HG03521 (cell line): Measurements from ENCODE around the gene PRPF38B.
"Not testable (repeated sequence)": the region's sequence is repeated elsewhere in the genome, so short reads cannot be mapped to it uniquely, and the experiment has no call there.

ENCODE experiments used
- ATAC-seq: cut with Tn5 transposase; IDR thresholded peaks from one replicate; pipeline ENCODE4 v1.9.1; 2021; ENCODE audit warnings: mild to moderate bottlenecking, moderate library complexity; ENCODE audit not compliant: unreplicated experiment

The PRPF38B gene, protein sequence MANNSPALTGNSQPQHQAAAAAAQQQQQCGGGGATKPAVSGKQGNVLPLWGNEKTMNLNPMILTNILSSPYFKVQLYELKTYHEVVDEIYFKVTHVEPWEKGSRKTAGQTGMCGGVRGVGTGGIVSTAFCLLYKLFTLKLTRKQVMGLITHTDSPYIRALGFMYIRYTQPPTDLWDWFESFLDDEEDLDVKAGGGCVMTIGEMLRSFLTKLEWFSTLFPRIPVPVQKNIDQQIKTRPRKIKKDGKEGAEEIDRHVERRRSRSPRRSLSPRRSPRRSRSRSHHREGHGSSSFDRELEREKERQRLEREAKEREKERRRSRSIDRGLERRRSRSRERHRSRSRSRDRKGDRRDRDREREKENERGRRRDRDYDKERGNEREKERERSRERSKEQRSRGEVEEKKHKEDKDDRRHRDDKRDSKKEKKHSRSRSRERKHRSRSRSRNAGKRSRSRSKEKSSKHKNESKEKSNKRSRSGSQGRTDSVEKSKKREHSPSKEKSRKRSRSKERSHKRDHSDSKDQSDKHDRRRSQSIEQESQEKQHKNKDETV

DNA sequence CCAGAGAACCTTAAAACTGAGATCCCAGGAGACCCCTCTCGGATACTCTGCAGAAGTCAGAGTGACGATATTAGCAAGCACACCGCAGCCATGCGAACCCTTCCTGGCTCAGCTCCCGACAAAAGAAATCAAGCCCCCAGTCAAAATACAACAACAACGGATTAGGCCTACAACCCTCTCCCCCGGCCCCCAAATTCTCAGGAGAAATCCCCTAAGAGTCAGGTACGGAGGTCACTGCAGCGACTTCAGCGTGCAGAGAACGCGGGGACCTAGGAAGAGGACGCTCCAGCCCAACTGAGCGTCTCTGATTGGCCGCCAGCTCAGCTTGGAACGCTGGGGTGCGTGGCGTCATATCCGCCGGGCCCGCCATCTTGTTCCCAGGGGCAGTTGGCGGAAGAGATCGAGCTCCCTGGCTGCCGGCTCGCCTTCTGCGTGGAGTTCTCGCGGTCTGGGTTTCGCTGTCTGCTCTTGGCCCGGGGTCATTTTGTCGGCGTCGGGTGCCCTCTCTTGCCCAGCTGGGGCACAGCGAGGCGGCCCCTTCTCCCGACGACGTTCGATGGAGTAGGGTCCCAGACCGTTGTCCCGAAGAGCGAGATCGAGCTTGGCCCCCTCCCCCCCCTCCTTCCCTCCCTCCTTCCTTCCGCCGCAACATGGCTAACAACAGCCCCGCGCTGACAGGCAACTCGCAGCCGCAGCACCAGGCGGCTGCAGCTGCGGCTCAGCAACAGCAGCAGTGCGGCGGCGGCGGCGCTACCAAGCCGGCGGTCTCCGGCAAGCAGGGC, at the start of gene PRPF38B:
Gene PRPF38B, plus strand, starts transcription at position 369 of the 782 bp plus-strand sequence. Its CDS starts 282 bp downstream, at position 651.
- peak; percentile 89 for ATAC-seq

DNA sequence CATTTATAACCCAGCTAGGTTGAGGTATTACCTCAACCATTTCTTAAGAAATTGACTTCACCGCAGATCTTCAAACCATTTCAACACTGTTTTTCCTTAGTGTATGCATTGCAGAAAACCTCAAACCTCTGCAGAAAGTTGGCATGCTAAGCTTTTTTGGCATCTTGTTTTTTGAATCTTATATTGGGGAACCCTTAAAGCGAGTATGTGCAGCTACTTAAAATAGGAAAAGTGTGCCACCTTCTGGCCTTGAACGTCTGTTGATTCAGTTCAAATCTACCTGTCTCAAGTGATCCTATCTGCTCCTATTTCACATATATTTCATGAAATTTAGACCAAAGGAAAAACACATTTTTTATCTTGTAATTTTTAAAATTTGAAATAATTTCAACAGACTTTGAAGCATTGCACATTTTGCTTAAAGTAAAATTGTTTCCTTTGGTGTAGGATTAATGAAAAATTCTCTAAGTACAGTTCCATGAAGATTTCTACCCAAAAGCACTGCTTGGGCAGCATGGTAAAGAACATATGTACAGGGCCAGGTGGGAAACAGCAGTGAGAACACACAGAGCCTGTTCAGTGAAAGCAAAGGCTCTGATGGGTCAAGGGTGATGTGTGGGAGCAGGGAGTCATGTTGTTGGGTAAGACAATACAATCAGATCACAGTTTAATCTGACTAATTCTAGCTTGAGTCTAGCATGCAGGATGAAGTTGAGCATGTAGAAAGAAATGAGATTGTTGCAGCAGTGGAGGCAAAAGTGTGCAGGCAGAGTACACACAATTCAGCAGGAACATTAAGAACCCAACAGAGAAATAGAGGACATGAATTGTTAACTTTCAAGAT, 48.4 kb upstream of the PRPF38B start:
- ATAC-seq = no peak

DNA sequence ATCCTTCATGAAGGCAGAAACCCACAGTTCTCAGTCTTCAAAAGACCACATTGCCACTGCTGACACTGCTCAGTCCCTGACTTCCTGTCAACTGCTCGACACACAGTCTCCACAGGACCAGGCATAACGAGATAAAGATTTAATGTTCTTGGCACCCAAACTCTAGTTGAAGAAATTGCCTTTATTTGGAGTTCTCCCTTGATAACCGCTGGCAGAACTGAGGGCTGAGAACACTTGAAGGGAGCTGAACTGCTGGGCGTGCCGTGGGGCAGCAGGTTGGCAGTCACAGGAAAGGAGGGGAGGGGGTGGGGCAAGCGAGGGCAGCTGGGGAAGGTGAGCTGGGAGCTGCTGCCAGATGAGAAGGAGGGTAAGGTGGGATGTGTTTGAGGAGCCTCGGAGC, 47.1 kb upstream of the PRPF38B start:
- no peak for ATAC-seq

DNA sequence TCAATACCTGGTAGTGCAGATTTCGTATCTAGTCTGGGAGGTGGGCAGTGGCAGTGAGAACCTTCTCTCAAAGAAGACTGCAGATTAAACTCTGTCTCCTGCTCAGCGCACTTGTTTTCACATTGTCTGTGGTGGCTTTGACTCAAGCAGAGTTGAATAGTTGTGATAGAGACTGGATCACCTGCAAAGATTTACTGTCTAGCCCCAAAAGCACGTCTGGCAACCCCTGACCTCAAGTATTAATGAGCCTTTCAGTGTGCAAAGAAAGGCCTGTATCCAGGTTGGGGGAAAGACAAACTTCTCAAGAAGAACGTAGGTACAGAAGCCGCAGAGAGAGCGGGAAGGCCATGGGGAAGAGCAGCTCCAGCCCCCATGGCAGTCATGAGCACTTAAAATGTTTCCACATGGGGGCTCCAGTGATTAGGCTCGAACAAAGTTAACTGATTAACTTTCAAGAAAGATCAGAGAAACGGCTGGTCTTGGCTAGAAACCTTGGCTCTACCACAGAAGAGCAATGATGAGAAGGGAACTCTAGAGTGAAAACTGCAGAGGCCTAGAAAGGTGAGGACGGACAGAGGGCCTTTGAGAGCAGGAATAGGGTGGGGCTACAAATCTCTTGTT, 46.4 kb upstream of the PRPF38B start:
- ATAC-seq = no peak

DNA sequence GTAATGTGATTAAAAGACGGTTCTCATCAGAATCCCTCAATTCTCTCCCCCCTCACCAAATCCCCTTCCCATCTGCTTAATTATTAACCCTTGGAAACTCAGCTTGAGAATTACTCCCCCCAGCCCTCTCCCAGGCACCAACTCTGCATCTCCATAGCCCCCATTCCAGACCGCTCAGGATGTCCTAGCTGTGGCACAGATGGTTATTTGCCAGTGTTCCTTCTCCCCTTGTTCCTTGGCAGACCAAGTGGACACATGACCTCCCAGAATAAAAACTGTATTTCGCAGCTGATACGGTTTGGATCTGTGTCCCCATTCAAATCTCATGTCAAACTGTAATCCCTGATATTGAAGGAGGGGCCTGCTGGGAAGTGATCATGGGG, 45.9 kb upstream of the PRPF38B start:
- ATAC-seq = no peak

DNA sequence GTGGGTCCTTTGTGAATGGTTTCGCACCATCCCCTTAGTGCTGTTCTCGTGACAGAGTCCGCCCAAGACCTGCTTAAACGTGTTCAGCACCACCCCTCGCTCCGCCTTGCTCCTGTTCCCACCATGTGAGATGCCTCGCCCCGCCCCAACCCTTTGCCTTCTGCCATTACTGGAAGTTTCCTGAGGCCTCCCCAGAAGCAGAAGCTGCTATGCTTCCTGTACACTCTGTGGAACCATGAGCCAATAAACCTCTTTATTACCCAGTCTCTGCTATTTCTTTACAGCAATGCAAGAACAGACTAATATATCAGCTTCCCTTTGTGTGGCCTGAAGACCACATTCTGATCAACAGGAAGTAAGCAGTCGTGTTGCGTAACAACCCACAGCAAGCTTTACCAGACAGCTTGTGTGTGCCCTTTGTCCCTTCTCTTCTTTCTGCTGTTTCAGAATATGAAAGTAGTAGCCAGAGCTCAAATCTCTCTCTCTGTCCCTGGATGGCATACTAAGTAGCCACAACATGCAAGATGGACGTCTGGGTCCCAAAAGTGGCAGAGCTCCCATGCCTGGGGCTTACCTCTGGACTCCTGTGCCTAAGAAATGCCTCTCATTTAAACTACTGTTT, 45.4 kb upstream of the PRPF38B start:
- peak; percentile 66 for ATAC-seq

DNA sequence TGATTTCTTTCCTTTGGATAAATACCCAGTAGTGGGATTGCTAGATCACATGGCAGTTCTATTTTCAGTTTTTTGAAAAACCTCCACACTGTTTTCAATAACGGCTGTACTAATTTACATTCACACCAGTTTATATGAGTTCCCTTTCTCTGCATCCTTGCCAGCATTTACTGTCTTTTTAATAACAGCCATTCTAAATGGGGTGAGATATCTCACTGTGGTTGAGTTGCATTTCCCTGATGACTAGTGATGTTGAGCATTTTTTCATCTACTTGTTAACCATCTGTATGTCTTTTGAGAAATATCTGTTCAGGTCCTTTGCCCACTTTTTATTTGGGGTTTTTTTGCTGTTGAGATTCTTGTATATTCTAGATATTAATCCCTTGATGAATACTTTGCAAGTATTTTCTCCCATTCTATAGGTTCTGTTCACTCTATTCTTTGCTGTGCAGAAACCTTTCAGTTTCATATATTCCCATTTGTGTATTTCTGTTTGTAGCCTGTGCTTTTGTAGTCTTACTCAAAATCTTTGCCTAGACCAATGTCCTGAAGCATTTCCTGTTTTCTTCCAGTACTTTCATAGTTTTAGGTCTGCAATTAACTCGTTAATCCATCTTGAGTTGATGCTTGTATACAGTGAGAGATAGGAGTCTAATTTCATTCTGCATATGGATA, 38.5 kb upstream of the PRPF38B start:
- no peak for ATAC-seq

DNA sequence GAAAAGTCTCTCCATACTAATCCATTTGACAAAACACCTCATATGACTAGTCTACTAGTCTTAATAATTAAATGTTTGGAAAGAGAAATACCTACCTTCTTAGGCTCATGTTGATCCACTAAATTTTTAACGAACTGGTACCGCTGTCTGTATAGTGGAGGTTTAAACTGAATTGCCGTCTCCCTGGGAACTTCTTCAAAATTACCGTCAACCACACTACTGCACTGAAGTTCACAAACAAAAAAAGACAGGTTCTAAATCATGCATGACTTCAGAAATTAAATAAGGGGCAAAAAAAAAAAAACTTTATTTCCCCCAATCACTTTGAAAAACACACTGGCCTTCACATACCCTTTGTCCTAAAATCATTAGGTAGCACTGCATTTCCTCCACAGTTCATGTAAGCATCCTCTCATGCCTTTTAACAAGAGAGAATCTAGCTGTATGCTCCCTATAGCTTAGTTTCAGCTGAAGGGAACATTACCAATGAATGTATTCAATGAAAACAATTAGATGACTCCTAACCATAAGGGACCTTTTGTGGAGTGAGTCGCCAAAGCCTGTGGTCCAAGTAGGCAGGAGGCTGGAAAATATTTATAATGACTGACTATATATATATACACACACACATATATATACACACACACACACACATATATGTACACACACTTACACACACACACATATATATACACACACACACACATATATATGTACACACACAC, 34.6 kb upstream of the PRPF38B start:
- ATAC-seq = no peak

DNA sequence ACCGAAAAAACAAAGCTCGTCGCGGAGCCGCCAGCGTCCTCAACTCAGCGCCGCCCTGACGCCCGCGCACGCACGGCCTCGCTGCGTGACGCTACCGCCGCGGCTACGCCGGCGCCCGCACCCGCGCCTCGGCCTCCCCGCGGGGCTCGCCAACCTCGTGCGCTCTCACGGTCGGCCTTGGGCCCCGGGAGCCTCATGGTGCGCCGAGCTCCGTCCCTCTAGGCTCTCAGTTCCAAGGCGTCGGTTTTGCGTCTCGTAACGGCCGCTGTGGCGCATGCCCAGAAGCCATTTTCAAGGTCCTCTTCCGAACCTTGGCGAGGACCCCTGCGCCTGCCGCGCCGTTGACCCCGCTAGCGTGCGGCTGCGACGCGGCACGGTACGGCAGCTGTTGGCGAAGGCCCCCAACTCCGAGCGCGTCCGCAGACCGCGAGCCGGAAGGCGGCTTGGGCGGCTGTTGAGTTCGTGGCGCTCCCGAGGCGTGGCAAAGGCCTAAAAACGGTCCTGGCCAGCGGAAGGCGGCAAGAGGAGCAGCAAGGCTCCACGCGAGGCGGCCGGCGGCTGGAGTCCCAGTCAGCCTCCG, 31.0 kb upstream of the PRPF38B start, which contains the start of gene HENMT1:
Gene HENMT1, minus strand, starts transcription at position 64 of the 580 bp plus-strand sequence. CDS start 1,209 bp downstream, outside the sequence.
- ATAC-seq = peak; percentile 80

DNA sequence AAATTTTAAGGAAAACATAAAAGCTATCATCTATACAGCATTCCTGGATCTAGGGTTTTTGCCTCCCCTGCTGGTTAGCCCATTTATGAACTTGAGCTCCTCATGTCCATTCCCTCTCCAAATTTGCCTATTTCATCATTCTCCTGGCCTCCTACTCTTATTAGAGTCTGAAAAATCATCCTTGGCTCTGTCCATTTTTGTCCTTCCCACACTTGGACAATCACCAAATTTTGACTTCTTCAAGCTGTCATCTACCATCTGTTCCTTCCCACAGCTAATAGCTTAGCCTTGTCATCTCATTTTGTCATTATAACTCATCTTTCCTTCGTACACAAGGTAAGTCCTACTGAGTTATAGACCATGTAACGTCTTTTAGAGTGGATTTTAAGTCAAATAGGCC, 29.0 kb upstream of the PRPF38B start:
- ATAC-seq = no peak

DNA sequence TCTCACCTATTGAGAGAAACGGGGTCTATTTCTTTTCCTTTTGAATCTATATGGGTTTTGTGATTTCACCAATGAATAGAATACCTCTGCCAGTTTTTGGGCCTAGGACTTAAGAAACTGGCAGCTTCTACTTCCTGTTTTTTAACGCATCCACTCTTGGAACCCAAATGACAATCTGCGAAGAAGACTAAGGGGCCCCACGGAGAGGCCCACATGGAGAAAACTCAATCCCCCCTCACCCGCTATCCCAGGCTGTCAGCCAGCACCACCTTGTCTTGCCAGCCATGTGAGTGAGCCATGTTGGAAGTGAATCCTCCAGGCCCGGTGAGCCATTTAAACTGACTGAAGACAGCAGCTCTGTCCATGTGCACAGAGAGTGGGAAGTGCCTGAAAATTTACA, 27.6 kb upstream of the PRPF38B start:
- no peak for ATAC-seq

DNA sequence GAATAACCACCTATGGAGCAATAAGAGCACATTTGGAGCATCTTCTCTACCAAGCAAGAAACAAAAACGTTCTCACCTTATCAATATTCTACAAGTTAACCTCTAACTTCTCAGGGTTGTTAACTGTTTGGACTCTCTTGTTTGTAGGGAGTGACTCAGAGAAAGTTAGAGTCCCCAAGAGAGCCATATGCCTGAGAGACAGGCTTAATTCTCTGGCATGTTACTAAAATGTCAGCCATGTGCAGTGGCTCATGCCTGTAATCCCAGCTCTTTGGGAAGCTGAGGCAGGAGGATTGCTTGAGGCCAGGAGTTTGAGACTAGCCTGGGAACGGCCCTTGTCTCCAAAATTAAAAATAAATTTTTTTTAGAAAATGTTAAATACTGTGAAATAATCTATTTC, 27.0 kb upstream of the PRPF38B start:
- ATAC-seq = no peak

DNA sequence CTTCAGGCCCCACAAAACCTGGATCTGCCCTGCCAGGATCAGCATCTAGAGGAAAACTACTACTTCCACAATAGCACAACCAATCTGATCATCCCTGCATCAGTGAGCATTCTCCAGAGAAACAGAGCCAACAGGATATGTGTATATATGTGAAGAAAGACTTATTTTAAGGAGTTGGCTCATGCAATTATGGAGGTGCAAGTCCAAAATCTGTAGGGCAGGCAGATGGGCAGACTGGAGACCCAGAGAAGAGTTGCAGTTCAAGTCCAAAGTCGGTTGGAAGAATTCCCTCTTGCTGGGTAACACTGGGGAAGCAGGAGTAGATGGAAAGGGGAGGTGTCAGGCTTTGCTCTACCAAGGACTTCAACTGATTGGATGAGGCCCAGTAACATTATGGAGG, 26.3 kb upstream of the PRPF38B start:
- no peak for ATAC-seq

DNA sequence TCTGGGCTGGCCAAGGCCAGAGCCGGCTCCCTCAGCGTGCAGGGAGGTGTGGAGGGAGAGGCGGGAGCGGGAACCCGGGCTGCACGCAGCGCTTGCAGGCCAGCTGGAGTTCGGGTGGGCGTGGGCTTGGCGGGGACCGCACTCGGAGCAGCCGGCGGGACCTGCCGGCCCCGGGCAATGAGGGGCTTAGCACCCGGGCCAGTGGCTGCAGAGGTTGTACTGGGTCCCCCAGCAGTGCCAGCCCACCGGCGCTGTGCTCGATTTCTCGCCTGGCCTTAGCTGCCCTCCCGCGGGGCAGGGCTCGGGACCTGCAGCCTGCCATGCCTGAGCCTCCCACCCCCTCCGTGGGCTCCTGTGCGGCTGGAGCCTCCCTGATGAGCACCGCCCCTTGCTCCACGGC, 24.7 kb upstream of the PRPF38B start:
- ATAC-seq = not testable (repeated sequence)

DNA sequence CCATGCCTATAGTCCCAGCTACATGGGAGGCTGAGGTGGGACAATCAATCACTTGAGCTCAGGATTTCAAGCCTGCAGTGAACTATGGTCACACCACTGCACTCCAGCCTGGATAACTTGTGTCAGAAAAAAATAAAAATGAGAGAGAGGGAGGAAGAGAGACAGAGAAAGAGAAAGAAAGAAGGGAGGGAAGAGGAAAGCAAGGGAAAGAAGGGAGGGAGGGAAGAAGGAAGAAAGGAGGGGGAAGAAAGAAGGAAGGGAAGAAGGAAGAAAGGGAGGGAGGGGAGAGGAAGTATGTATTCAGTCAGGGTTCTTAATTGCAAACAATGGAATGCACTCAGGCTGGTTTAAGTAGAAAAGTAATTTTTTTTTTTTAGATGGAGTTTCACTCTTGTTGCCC, 23.3 kb upstream of the PRPF38B start:
- no peak for ATAC-seq

DNA sequence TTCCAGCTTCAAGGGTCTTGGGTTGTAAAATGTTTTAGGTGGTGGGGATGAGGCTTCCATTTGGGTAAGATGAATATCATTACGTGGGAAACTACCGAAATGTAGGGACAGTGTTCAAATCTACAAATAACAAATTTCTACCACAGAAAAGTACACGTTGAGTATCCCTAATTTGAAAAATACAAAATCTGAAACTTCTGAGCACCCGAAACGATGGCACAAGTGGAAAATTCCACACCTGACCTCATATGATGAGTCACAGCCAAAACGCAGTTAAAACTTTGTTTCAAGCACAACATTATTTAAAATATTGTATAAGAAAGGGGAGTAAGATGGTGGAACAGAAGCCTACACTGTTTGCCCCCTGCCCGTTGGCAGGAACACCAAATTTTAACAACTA, 22.4 kb upstream of the PRPF38B start:
- no peak for ATAC-seq

DNA sequence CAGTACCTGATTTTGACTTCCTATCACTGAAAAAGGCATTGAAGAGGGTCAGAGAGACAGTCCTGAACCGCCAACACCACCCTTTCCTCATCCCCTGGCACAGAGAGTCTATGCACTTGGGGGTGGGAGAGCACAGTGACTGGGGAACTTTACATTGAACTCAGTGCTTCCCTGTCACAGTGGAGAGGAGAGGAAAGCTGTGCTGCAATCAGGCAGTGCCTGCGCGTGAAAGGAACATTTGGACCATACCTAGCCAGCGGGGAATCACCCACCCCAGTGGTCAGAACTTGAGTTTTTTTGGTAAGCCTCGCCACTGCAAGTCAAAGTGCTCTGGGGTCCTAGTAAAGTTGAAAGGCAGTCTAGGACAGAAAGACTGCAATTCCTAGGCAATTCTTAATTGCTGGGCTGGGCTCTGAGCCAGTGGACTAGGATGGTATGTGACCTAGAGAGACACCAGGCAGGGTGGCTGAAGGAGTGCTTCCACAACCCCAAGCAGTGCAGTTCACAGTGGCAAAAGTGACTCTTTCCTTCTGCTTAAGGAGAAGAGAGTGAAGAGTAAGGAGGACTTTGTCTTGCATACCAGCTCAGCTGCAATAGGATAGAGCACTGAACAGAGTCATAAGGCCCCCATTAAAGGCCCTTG, 21.9 kb upstream of the PRPF38B start:
- ATAC-seq = no peak

DNA sequence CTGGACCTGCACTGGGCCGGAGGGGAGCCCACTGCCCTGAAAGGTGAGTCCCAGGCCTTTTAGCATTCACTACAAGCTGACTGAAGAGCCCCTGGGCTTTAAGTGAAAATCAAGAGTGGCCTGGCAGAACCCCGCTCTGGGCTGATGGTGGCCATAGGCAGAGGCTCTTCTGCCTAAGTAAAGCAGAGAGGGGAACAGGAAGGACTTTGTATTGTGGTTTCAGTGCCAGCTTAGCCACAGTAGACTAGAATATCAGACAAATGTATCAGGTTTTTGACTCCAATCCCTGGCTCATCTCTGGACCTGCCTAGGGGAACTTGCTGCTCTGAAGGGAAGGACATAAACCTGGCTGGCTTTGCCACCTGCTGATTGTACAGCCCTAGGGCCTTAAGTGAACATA, 21.0 kb upstream of the PRPF38B start:
- ATAC-seq = no peak
